ENCODE measurements around the gene SAE1.
A peak's percentile ranks its signal among the peaks of the same experiment; 100 is the strongest.
"Not testable (repeated sequence)": the region's sequence is repeated elsewhere in the genome, so short reads cannot be mapped to it uniquely, and the experiment has no call there.

Gene SAE1

GRCh38 chr19:47132194-47132852, 1.7 kb downstream of the SAE1 start:
- no peak for DNase-seq

- no peak for DNase-seq
Observed at GRCh38 chr19:47133021-47133471, 2.4 kb downstream of the SAE1 start.

GRCh38 chr19:47134545-47134944, 3.9 kb downstream of the SAE1 start:
- no peak for DNase-seq

- DNase-seq, result no peak
Observed at GRCh38 chr19:47135156-47135555, 4.5 kb downstream of the SAE1 start.

GRCh38 chr19:47141252-47141651, 10.6 kb downstream of the SAE1 start:
- DNase-seq, result not testable (repeated sequence)

- no peak for DNase-seq
Observed at GRCh38 chr19:47141695-47142094, 11.1 kb downstream of the SAE1 start.

- no peak for DNase-seq
Observed at GRCh38 chr19:47142779-47143178, 12.1 kb downstream of the SAE1 start.

- no peak for DNase-seq
Observed at GRCh38 chr19:47143322-47144073, 12.9 kb downstream of the SAE1 start.

GRCh38 chr19:47144630-47145029, 14.0 kb downstream of the SAE1 start:
- DNase-seq, result no peak

GRCh38 chr19:47145639-47146486, 15.2 kb downstream of the SAE1 start:
- DNase-seq, result no peak

- no peak for DNase-seq
Observed at GRCh38 chr19:47146920-47147319, 16.3 kb downstream of the SAE1 start.

- DNase-seq, result no peak
Observed at GRCh38 chr19:47151627-47152026, 21.0 kb downstream of the SAE1 start.

GRCh38 chr19:47152205-47152604, 21.6 kb downstream of the SAE1 start:
- DNase-seq, result no peak

- no peak for DNase-seq
Observed at GRCh38 chr19:47152632-47153031, 22.0 kb downstream of the SAE1 start.

- DNase-seq, result no peak
Observed at GRCh38 chr19:47153266-47153665, 22.6 kb downstream of the SAE1 start.

- DNase-seq, result no peak
Observed at GRCh38 chr19:47155148-47155547, 24.5 kb downstream of the SAE1 start.

- peak; percentile 93 for DNase-seq
Observed at GRCh38 chr19:47156861-47157430, 26.3 kb downstream of the SAE1 start.

GRCh38 chr19:47157431-47158321, 27.0 kb downstream of the SAE1 start:
- DNase-seq, result peak; percentile 76

- no peak for DNase-seq
Observed at GRCh38 chr19:47158367-47158791, 27.7 kb downstream of the SAE1 start.

- DNase-seq, result no peak
Observed at GRCh38 chr19:47158879-47159503, 28.4 kb downstream of the SAE1 start.

- no peak for DNase-seq
Observed at GRCh38 chr19:47161876-47162489, 31.3 kb downstream of the SAE1 start.
